Psoas muscle (tissue), 8 donors: ENCODE results near the gene MMP24. TPM values are rescaled to one million over a fixed set of nuclear protein-coding genes. Genes with fewer than 3 reads are reported as not detected.
"Not testable (repeated sequence)": the region's sequence is repeated elsewhere in the genome, so short reads cannot be mapped to it uniquely, and the experiment has no call there.

Source experiments
- ATAC-seq, 4 donors: fragments of 200-7000 bp; cut with Tn5 transposase; one replicate each; pipeline ENCODE4 v1.9.1; 2020; ENCODE audit warnings: moderate library complexity in 3 of 4, mild to moderate bottlenecking in 2 of 4
- DNase-seq, 2 donors: peaks; one replicate each; pipeline ENCODE4 v3.0.0-alpha.2; 2020
- H3K27ac ChIP-seq: fragments of 200-600 bp; one replicate; pipeline ENCODE4 v1.8.0; 2022
- H3K27me3 ChIP-seq, 3 donors: fragments of 200-600 bp in 1 of 3; one replicate each; pipeline versions ENCODE4 v1.6.1 to v1.8.0; 2013 to 2022; ENCODE audit warnings: low read length in 2 of 3, mild to moderate bottlenecking in 2 of 3, moderate library complexity in 1 of 3; ENCODE audit not compliant: insufficient read depth in 3 of 3
- H3K36me3 ChIP-seq, 2 donors: fragments of 200-600 bp in 1 of 2; one replicate each; pipeline versions ENCODE4 v1.6.1 to v1.8.0; 2013 to 2022; ENCODE audit warnings: low read depth in 1 of 2, mild to moderate bottlenecking in 1 of 2, moderate library complexity in 1 of 2; ENCODE audit not compliant: insufficient read depth in 1 of 2
- H3K4me1 ChIP-seq: fragments of 200-600 bp; one replicate; pipeline ENCODE4 v1.8.0; 2022
- H3K4me3 ChIP-seq: fragments of 200-600 bp; one replicate; pipeline ENCODE4 v1.8.0; 2022; ENCODE audit warnings: mild to moderate bottlenecking
- H3K9me3 ChIP-seq: fragments of 200-600 bp; one replicate; pipeline ENCODE4 v1.8.0; 2022
- WGBS, 3 donors: extraction: QIAGEN DNeasy Blood & Tissue Kit; methylation state at CpG; one replicate each; pipeline versions ENCODE4 v1.1.6 to v1.1.7; 2013; 5-methylcytosine and 5-hydroxymethylcytosine counted together
- intact Hi-C, 2 donors: fragments of 100-400 bp; cut with DNase I; formaldehyde crosslinking; loops; one replicate each; pipeline versions ENCODE4 v1.11.0 to v1.14.2; 2022
- polyA plus RNA-seq, 3 donors: library from polyadenylated mRNA; stranded (reverse); fragments of 200-250 nt; gene quantifications; one replicate each; pipeline ENCODE4 v1.2.3, GENCODE V29; 2013
- total RNA-seq, 4 donors: library from RNA; stranded (reverse); fragmentation: NEBNext Ultra II Directional in 2 of 4; extraction: Animal tissue kit (Norgen Biotek cat#: 25700) in 2 of 4; gene quantifications; one replicate each; pipeline versions ENCODE4 v1.2.1 to v1.2.4, GENCODE V29; 2021 to 2023
- TF ChIP-seq, protein P1 (sequence below): fragments of 200-600 bp; IDR thresholded peaks from one replicate; pipeline ENCODE4 v1.8.0; 2022; ENCODE audit warnings: antibody characterized with exemption
- donor health status: healthy with polysubstance abuse.
- donor health status: DM: no; HTN: no; CAD: no; lungs with moderate emphysema.
- donor health status: Bipolar disorder and iron deficiency.
- donor health status: healthy.
- donor health status: DM: yes; HTN: yes; CAD: no.
- donor health status: DM: no; HTN: no; CAD: no.
- donor health status: DM: no; HTN: no; CAD: no.
- donor health status: DM: yes; HTN: yes; CAD: no.

The MMP24 gene
- total and polyA plus RNA-seq, 7 donors = 0.01 to 0.27 (median 0.12) TPM; not detected in 1

- TF ChIP-seq, protein P1, sequence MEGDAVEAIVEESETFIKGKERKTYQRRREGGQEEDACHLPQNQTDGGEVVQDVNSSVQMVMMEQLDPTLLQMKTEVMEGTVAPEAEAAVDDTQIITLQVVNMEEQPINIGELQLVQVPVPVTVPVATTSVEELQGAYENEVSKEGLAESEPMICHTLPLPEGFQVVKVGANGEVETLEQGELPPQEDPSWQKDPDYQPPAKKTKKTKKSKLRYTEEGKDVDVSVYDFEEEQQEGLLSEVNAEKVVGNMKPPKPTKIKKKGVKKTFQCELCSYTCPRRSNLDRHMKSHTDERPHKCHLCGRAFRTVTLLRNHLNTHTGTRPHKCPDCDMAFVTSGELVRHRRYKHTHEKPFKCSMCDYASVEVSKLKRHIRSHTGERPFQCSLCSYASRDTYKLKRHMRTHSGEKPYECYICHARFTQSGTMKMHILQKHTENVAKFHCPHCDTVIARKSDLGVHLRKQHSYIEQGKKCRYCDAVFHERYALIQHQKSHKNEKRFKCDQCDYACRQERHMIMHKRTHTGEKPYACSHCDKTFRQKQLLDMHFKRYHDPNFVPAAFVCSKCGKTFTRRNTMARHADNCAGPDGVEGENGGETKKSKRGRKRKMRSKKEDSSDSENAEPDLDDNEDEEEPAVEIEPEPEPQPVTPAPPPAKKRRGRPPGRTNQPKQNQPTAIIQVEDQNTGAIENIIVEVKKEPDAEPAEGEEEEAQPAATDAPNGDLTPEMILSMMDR = no peak
- no peak overlapping the region for H3K27ac ChIP-seq
- intact Hi-C loops = no loop called here
- H3K27me3 ChIP-seq = no peaks in the 10 kb centered on the region
- no peaks in the 10 kb centered on the region for H3K36me3 ChIP-seq
- no peaks in the 10 kb centered on the region for H3K9me3 ChIP-seq
- no peaks in the 10 kb centered on the region for H3K4me1 ChIP-seq
- no peak for DNase-seq
- ATAC-seq = no peak
- 70 to 80% (median 74%) methylated on average over 9 of the region's 9 CpGs for WGBS, 3 donors
- H3K4me3 ChIP-seq = no peak overlapping the region
These were observed 22.4 kb downstream of the MMP24 start for GRCh38 chr20:35248641-35249475.

DNA sequence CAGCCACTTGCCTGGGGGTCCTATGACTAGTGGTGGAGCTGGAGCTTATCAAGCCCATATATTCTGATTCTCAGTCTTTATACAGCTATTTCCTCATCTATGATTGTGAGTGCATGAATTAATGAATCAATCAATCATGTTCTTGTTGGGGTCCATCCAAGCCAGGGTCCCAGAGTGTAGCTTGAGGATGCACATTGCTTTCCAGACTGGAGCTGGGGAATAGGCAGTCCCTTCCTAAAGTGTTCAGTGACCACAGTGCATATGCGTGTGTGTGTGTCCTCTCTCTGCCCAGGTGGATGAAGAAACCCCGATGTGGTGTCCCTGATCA, 25.1 kb downstream of the MMP24 start:
- Histone ChIP-seq H3K4me1 (no peaks in the 10 kb centered on the region), H3K27me3 (no peaks in the 10 kb centered on the region), H3K9me3 (no peaks in the 10 kb centered on the region), H3K36me3 (no peaks in the 10 kb centered on the region), H3K27ac (no peak overlapping the region), H3K4me3 (no peak overlapping the region)
- WGBS, 3 donors = 85 to 93% (median 89%) methylated on average over 2 of the region's 2 CpGs
- DNase-seq (no peak), ATAC-seq (no peak)
- intact Hi-C loops = no loop called here
- TF ChIP-seq, protein P1 = no peak

DNA sequence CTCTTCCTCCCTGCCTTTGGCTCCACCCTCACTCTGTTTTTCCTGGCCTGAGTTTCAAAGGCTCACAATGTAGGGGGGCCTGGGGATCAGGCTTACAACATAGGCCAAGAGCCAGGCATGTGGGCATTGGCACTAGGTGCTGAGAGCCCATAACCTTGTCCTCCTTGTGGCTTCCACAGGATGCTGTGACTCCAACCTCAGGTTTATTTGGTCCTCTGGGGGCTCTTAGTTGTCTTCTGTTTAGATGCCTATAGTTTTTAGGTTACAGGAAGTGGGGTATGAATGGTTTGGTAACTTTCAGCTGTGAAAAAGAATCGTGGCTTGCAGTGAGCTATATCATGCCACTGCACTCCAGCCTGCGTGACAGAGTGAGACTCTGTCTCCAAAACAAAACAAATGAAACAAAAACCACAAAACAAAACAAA, 25.6 kb downstream of the MMP24 start:
- Histone ChIP-seq H3K4me3 (no peak overlapping the region), H3K36me3 (no peaks in the 10 kb centered on the region), H3K27ac (no peak overlapping the region), H3K9me3 (no peaks in the 10 kb centered on the region), H3K27me3 (no peaks in the 10 kb centered on the region), H3K4me1 (no peaks in the 10 kb centered on the region)
- TF ChIP-seq, protein P1 = no peak
- no peak for ATAC-seq
- intact Hi-C loops = no loop called here
- DNase-seq = no peak
- 62 to 76% (median 66%) methylated on average over 2 of the region's 2 CpGs for WGBS, 3 donors

DNA sequence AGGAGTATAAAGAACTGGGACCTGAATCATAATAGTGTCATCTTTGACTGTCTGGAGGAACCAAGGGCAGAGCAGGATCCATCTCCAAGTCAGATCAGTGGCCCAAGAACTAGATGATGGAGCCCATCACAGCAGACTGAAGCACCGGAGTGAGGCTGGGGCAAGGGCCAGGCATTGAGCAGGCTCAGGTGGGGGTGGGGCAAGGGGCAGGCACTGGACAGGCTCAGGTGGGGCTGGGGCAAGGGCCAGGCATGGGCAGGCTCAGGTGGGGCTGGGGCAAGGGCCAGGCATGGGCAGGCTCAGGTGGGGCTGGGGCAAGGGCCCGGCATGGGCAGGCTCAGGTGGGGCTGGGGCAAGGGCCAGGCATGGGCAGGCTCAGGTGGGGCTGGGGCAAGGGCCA, 26.1 kb downstream of the MMP24 start:
- 92 to 96% (median 94%) methylated on average over 2 of the region's 2 CpGs for WGBS, 3 donors
- H3K4me1 ChIP-seq, H3K4me3 ChIP-seq, ATAC-seq, intact Hi-C loops, DNase-seq, H3K36me3 ChIP-seq, H3K27me3 ChIP-seq, H3K9me3 ChIP-seq, H3K27ac ChIP-seq: not testable (repeated sequence)

GRCh38 chr20:35253010-35253409, 26.5 kb downstream of the MMP24 start:
- no peak for DNase-seq
- Histone ChIP-seq H3K4me1 (no peaks in the 10 kb centered on the region), H3K27ac (no peak overlapping the region), H3K27me3 (no peaks in the 10 kb centered on the region), H3K9me3 (no peaks in the 10 kb centered on the region), H3K4me3 (no peak overlapping the region), H3K36me3 (no peaks in the 10 kb centered on the region)
- ATAC-seq = no peak
- intact Hi-C loops = no loop called here
- TF ChIP-seq, protein P1 = no peak
- 67 to 81% (median 75%) methylated on average over 3 of the region's 3 CpGs for WGBS, 3 donors
